ENCODE measurements around the gene GHRHR.

GHRHR gene

DNA sequence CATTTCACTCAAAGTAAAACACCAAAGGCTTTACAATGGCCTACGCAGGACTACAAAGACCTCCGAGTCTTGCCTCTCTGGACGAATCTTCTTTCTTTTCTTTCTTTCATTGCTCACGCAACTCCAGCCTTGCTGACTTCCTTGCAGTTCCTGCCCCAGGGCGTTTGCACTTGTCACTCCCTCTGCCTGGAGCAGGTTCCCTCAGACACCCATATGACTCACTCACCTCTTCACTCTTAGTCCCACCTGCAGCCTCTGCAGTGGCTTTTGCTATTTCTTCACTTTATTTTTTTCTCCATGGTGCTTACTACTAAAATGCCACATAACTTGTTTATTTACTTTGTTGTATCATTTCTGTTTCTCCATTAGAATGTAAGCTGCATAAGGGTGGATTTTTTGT, 33.1 kb downstream of the GHRHR start:
- no peak for TF ChIP-seq EZH2 (IDR thresholded peaks at IDR 0.05; ENCODE audit: borderline replicate concordance, low read length)
- TF ChIP-seq, protein P1, sequence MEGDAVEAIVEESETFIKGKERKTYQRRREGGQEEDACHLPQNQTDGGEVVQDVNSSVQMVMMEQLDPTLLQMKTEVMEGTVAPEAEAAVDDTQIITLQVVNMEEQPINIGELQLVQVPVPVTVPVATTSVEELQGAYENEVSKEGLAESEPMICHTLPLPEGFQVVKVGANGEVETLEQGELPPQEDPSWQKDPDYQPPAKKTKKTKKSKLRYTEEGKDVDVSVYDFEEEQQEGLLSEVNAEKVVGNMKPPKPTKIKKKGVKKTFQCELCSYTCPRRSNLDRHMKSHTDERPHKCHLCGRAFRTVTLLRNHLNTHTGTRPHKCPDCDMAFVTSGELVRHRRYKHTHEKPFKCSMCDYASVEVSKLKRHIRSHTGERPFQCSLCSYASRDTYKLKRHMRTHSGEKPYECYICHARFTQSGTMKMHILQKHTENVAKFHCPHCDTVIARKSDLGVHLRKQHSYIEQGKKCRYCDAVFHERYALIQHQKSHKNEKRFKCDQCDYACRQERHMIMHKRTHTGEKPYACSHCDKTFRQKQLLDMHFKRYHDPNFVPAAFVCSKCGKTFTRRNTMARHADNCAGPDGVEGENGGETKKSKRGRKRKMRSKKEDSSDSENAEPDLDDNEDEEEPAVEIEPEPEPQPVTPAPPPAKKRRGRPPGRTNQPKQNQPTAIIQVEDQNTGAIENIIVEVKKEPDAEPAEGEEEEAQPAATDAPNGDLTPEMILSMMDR (IDR thresholded peaks at IDR 0.05; ENCODE audit: low read length): no peak
- no peaks in the 10 kb centered on the region for H3K36me3 ChIP-seq (ENCODE audit: insufficient read depth, low read length)
- no peak overlapping the region for H2AFZ ChIP-seq (ENCODE audit: low read length)

DNA sequence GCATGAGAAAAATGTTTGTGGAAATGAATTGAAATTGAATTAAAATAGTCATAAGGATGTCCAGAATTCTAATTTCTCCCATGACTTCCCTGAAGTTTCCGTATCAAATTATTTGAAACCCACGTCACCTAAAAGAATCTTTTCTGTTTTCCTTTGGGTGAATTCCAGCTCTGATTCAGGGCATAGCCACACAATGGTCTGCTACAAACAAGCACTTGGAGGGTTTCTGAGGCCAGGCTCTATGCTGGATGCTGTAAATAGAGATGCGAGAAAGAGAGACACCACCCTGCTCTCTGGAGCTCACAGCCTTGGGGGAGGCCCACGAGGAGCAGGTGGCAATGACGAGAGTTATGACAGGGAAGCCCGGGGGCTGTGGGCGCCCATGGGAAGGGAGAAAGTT, 33.6 kb downstream of the GHRHR start:
- no peaks in the 10 kb centered on the region for H3K4me1 ChIP-seq (ENCODE audit: insufficient read depth, low read length, severe bottlenecking)
- no peaks in the 10 kb centered on the region for H3K36me3 ChIP-seq (ENCODE audit: insufficient read depth, low read length)
- no peak overlapping the region for H2AFZ ChIP-seq (ENCODE audit: low read length)
- TF ChIP-seq EZH2 (IDR thresholded peaks at IDR 0.05; ENCODE audit: borderline replicate concordance, low read length): no peak
- TF ChIP-seq, protein P1 (IDR thresholded peaks at IDR 0.05; ENCODE audit: low read length): no peak
- H3K27me3 ChIP-seq (ENCODE audit: insufficient read depth, low read length): peaks cover 4% of the 10 kb centered on the region; the same call in 1 of the 2 replicates
- H3K4me2 ChIP-seq (ENCODE audit: low read length): no peak overlapping the region
- no peak overlapping the region for H3K4me3 ChIP-seq (ENCODE audit: low read depth, low read length, poor library complexity, severe bottlenecking)
- H3K9ac ChIP-seq (ENCODE audit: low read length): no peak overlapping the region
- no peaks in the 10 kb centered on the region for H3K9me2 ChIP-seq (ENCODE audit: low read depth, low read length)
- no peaks in the 10 kb centered on the region for H3K9me3 ChIP-seq (ENCODE audit: low read length)
- H3K79me2 ChIP-seq (ENCODE audit: insufficient read depth, low read length): no peaks in the 10 kb centered on the region
- no peaks in the 10 kb centered on the region for H4K20me1 ChIP-seq (ENCODE audit: insufficient read depth, low read length)
- H3K27ac ChIP-seq (ENCODE audit: low read depth, low read length, poor library complexity, severe bottlenecking): no peak overlapping the region
- no peaks in the 10 kb centered on the region for H3F3A ChIP-seq (ENCODE audit: insufficient read depth, low read length)

More for the DNA sequence above, 33.1 kb downstream of the GHRHR start:
- Histone ChIP-seq H3K4me3 (ENCODE audit: low read depth, low read length, poor library complexity, severe bottlenecking) (no peak overlapping the region), H3K9me3 (ENCODE audit: low read length) (no peaks in the 10 kb centered on the region), H3K9ac (ENCODE audit: low read length) (no peak overlapping the region), H3K79me2 (ENCODE audit: insufficient read depth, low read length) (no peaks in the 10 kb centered on the region), H3K27me3 (ENCODE audit: insufficient read depth, low read length) (peaks cover 4% of the 10 kb centered on the region; the same call in 1 of the 2 replicates), H3F3A (ENCODE audit: insufficient read depth, low read length) (no peaks in the 10 kb centered on the region), H3K4me2 (ENCODE audit: low read length) (no peak overlapping the region), H4K20me1 (ENCODE audit: insufficient read depth, low read length) (no peaks in the 10 kb centered on the region), H3K4me1 (ENCODE audit: insufficient read depth, low read length, severe bottlenecking) (no peaks in the 10 kb centered on the region), H3K9me2 (ENCODE audit: low read depth, low read length) (no peaks in the 10 kb centered on the region), H3K27ac (ENCODE audit: low read depth, low read length, poor library complexity, severe bottlenecking) (no peak overlapping the region)

DNA sequence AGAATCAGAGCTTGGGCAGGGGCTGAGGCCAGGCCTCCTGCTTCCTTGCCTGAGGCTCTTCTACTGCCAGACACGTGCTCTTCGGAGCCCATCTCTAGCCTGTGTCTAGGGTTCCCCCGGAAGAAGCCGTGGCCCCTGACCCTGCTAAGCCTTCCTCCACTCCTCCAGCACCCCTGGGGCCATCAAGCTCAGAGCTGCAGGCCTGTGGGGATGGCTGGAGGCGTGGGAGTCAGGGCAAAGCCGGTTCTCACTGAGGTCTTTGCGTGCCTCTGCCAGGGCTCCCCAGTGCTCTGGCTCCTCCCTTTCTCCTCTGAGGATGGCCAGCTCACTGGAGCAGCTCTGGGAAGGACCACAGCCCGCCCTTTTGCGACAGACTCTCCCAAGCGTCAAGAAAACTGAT, 34.4 kb downstream of the GHRHR start:
- no peaks in the 10 kb centered on the region for H3K9me3 ChIP-seq (ENCODE audit: low read length)
- no peak overlapping the region for H3K4me2 ChIP-seq (ENCODE audit: low read length)
- H4K20me1 ChIP-seq (ENCODE audit: insufficient read depth, low read length): no peaks in the 10 kb centered on the region
- no peaks in the 10 kb centered on the region for H3K9me2 ChIP-seq (ENCODE audit: low read depth, low read length)
- no peak overlapping the region for H3K9ac ChIP-seq (ENCODE audit: low read length)
- no peak for TF ChIP-seq EZH2 (IDR thresholded peaks at IDR 0.05; ENCODE audit: borderline replicate concordance, low read length)
- TF ChIP-seq, protein P1 (IDR thresholded peaks at IDR 0.05; ENCODE audit: low read length): no peak
- no peak overlapping the region for H3K4me3 ChIP-seq (ENCODE audit: low read depth, low read length, poor library complexity, severe bottlenecking)
- H3K27me3 ChIP-seq (ENCODE audit: insufficient read depth, low read length): peaks cover 4% of the 10 kb centered on the region; the same call in 1 of the 2 replicates
- no peaks in the 10 kb centered on the region for H3F3A ChIP-seq (ENCODE audit: insufficient read depth, low read length)
- H3K4me1 ChIP-seq (ENCODE audit: insufficient read depth, low read length, severe bottlenecking): no peaks in the 10 kb centered on the region
- H2AFZ ChIP-seq (ENCODE audit: low read length): no peak overlapping the region
- H3K27ac ChIP-seq (ENCODE audit: low read depth, low read length, poor library complexity, severe bottlenecking): no peak overlapping the region
- no peaks in the 10 kb centered on the region for H3K79me2 ChIP-seq (ENCODE audit: insufficient read depth, low read length)
- H3K36me3 ChIP-seq (ENCODE audit: insufficient read depth, low read length): no peaks in the 10 kb centered on the region
